Neutrophil (primary cell): Measurements from ENCODE around the gene SUPT3H.
"Not testable (repeated sequence)": the region's sequence is repeated elsewhere in the genome, so short reads cannot be mapped to it uniquely, and the experiment has no call there.

ENCODE experiments used
- H3K27ac ChIP-seq: fragments of 200-600 bp; sonication (generic); 2 replicates; pipeline ENCODE4 v1.5.1; 2016; ENCODE audit warnings: mild to moderate bottlenecking, moderate library complexity
- H3K27me3 ChIP-seq: fragments of 200-600 bp; sonication (generic); 2 replicates; pipeline ENCODE4 v1.6.0; 2016; ENCODE audit warnings: mild to moderate bottlenecking
- H3K36me3 ChIP-seq: fragments of 200-600 bp; sonication (generic); 2 replicates; pipeline ENCODE4 v1.5.1; 2017
- H3K4me1 ChIP-seq, 2 experiments: fragments of 200-600 bp in 1 of 2; sonication (generic) in 1 of 2; 1 replicate in 1 of 2; 2 replicates in 1 of 2; pipeline versions ENCODE4 v1.5.1 to v1.6.1; 2013 to 2016; ENCODE audit warnings: low read depth in 1 of 2, low read length in 1 of 2, mild to moderate bottlenecking in 1 of 2, moderate library complexity in 1 of 2; ENCODE audit not compliant: control insufficient read depth in 1 of 2, insufficient read depth in 1 of 2
- H3K4me3 ChIP-seq, 2 experiments: fragments of 200-600 bp in 1 of 2; sonication (generic) in 1 of 2; 1 replicate in 1 of 2; 2 replicates in 1 of 2; pipeline ENCODE4 v1.5.1; 2013 to 2016; ENCODE audit warnings: low read depth in 1 of 2, low read length in 1 of 2, mild to moderate bottlenecking in 1 of 2, moderate library complexity in 1 of 2
- H3K9me3 ChIP-seq: fragments of 200-600 bp; sonication (generic); 2 replicates; pipeline ENCODE4 v1.5.1; 2016
- CTCF ChIP-seq: fragments of 200-600 bp; sonication (generic); IDR thresholded peaks from 2 replicates; pipeline ENCODE4 v1.5.1; 2016; ENCODE audit warnings: antibody characterized with exemption

The SUPT3H gene

GRCh38 chr6:44897316-44897715 is 480.4 kb downstream of the SUPT3H start:
- H3K27me3 ChIP-seq, result no peaks in the 10 kb centered on the region
- H3K27ac ChIP-seq, result no peak overlapping the region
- H3K4me1 ChIP-seq, result no peaks in the 10 kb centered on the region
- no peaks in the 10 kb centered on the region for H3K36me3 ChIP-seq
- H3K4me3 ChIP-seq, result no peak overlapping the region
- TF ChIP-seq CTCF, result no peak
- H3K9me3 ChIP-seq, result no peaks in the 10 kb centered on the region

- Histone ChIP-seq H3K36me3 (no peaks in the 10 kb centered on the region), H3K9me3 (no peaks in the 10 kb centered on the region), H3K27ac (no peak overlapping the region), H3K4me1 (no peaks in the 10 kb centered on the region), H3K4me3 (no peak overlapping the region), H3K27me3 (no peaks in the 10 kb centered on the region)
- TF ChIP-seq CTCF, result no peak
Measured at GRCh38 chr6:44896701-44897100, 481.0 kb downstream of the SUPT3H start.

- no peak for TF ChIP-seq CTCF
- no peaks in the 10 kb centered on the region for H3K36me3 ChIP-seq
Measured at GRCh38 chr6:44892579-44892978, 485.2 kb downstream of the SUPT3H start.

DNA sequence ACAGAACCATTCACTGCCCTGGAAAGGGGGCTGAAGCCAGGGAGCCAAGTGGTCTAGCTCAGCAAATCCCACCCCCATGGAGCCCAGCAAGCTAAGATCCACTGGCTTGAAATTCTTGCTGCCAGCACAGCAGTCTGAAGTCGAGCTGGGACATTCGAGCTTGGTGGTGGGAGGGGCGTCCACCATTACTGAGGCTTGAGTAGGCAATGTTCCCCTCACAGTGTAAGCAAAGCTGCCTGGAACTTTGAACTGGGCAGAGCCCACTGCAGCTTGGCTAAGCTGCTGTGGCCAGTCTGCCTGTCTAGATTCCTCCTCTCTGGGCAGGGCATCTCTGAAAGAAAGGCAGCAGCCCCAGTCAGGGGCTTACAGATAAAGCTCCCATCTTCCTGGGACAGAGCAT is 498.7 kb downstream of the SUPT3H start:
- not testable (repeated sequence) for H3K27ac ChIP-seq, H3K4me1 ChIP-seq, H3K27me3 ChIP-seq, H3K4me3 ChIP-seq, H3K9me3 ChIP-seq, H3K36me3 ChIP-seq

More at GRCh38 chr6:44892579-44892978, 485.2 kb downstream of the SUPT3H start:
- Histone ChIP-seq H3K27me3 (no peaks in the 10 kb centered on the region), H3K9me3 (no peaks in the 10 kb centered on the region), H3K4me3 (no peak overlapping the region), H3K27ac (no peak overlapping the region), H3K4me1 (no peaks in the 10 kb centered on the region)

- H3K36me3 ChIP-seq, H3K27ac ChIP-seq, H3K9me3 ChIP-seq, H3K4me1 ChIP-seq, H3K27me3 ChIP-seq, H3K4me3 ChIP-seq: not testable (repeated sequence)
Measured at GRCh38 chr6:44876638-44877037, 501.1 kb downstream of the SUPT3H start.

- no peaks in the 10 kb centered on the region for H3K9me3 ChIP-seq
- TF ChIP-seq CTCF, result no peak
Measured at GRCh38 chr6:44869321-44869897, 508.3 kb downstream of the SUPT3H start.

GRCh38 chr6:44868910-44869309 is 508.8 kb downstream of the SUPT3H start:
- Histone ChIP-seq H3K27me3 (no peaks in the 10 kb centered on the region), H3K36me3 (no peaks in the 10 kb centered on the region), H3K9me3 (no peaks in the 10 kb centered on the region), H3K4me1 (no peaks in the 10 kb centered on the region), H3K4me3 (no peak overlapping the region), H3K27ac (no peak overlapping the region)
- TF ChIP-seq CTCF, result no peak

More at GRCh38 chr6:44869321-44869897, 508.3 kb downstream of the SUPT3H start:
- H3K4me3 ChIP-seq, result no peak overlapping the region
- H3K27ac ChIP-seq, result no peak overlapping the region
- no peaks in the 10 kb centered on the region for H3K4me1 ChIP-seq
- no peaks in the 10 kb centered on the region for H3K27me3 ChIP-seq
- no peaks in the 10 kb centered on the region for H3K36me3 ChIP-seq
